ENCODE data around the gene PKIG. TPM values are rescaled to one million over a fixed set of nuclear protein-coding genes. Genes with fewer than 3 reads are reported as not detected.
"Not testable (repeated sequence)": the region's sequence is repeated elsewhere in the genome, so short reads cannot be mapped to it uniquely, and the experiment has no call there.

Gene PKIG
- total RNA-seq, 1 experiment from 2014 or later: 83.1 TPM

- peak; percentile 96 for DNase-seq (ENCODE audit: low read depth)
These were observed 60.1 kb downstream of the PKIG start for GRCh38 chr20:44642203-44643153.

GRCh38 chr20:44643154-44643519 lies 60.8 kb downstream of the PKIG start:
- no peak for DNase-seq (ENCODE audit: low read depth)

GRCh38 chr20:44643596-44644229 lies 61.3 kb downstream of the PKIG start:
- peak; percentile 99 for DNase-seq (ENCODE audit: low read depth)

GRCh38 chr20:44644230-44644617 lies 61.8 kb downstream of the PKIG start:
- no peak for DNase-seq (ENCODE audit: low read depth)

- no peak for DNase-seq (ENCODE audit: low read depth)
These were observed 62.3 kb downstream of the PKIG start for GRCh38 chr20:44644667-44645131.

- DNase-seq (ENCODE audit: low read depth): peak; percentile 33
These were observed 63.8 kb downstream of the PKIG start for GRCh38 chr20:44646023-44646640.

- peak; percentile 76 for DNase-seq (ENCODE audit: low read depth)
These were observed 64.4 kb downstream of the PKIG start for GRCh38 chr20:44646641-44647274.

- no peak for DNase-seq (ENCODE audit: low read depth)
These were observed 65.7 kb downstream of the PKIG start for GRCh38 chr20:44648068-44648467.

- DNase-seq (ENCODE audit: low read depth): peak; percentile 22
These were observed 66.2 kb downstream of the PKIG start for GRCh38 chr20:44648579-44648978.

GRCh38 chr20:44649126-44649525 lies 66.7 kb downstream of the PKIG start:
- no peak for DNase-seq (ENCODE audit: low read depth)

GRCh38 chr20:44649976-44650375 lies 67.6 kb downstream of the PKIG start:
- DNase-seq (ENCODE audit: low read depth): no peak

- no peak for DNase-seq (ENCODE audit: low read depth)
These were observed 68.5 kb downstream of the PKIG start for GRCh38 chr20:44650771-44651433.

- no peak for DNase-seq (ENCODE audit: low read depth)
These were observed 69.0 kb downstream of the PKIG start for GRCh38 chr20:44651434-44651683.

GRCh38 chr20:44651684-44652423 lies 69.5 kb downstream of the PKIG start, which contains the start of gene ADA:
TSS of gene ADA (minus strand) at chr20:44651699. CDS start at chr20:44651607, 92 bp downstream.
- DNase-seq (ENCODE audit: low read depth): peak; percentile 77

- no peak for DNase-seq (ENCODE audit: low read depth)
These were observed 71.2 kb downstream of the PKIG start for GRCh38 chr20:44653546-44653945.

GRCh38 chr20:44654210-44654609 lies 71.8 kb downstream of the PKIG start:
- DNase-seq (ENCODE audit: low read depth): not testable (repeated sequence)

GRCh38 chr20:44656448-44656847 lies 74.1 kb downstream of the PKIG start:
- DNase-seq (ENCODE audit: low read depth): no peak

GRCh38 chr20:44657875-44658274 lies 75.5 kb downstream of the PKIG start:
- no peak for DNase-seq (ENCODE audit: low read depth)

GRCh38 chr20:44658810-44659209 lies 76.4 kb downstream of the PKIG start:
- no peak for DNase-seq (ENCODE audit: low read depth)

- no peak for DNase-seq (ENCODE audit: low read depth)
These were observed 77.6 kb downstream of the PKIG start for GRCh38 chr20:44659931-44660330.

GRCh38 chr20:44660581-44660980 lies 78.2 kb downstream of the PKIG start:
- DNase-seq (ENCODE audit: low read depth): peak; percentile 29

All from M059J (cell line).